Lower leg skin (tissue), 3 donors: ENCODE measurements around the gene ARPC1A.

Experiments
- POLR2A ChIP-seq, 2 donors: fragments of 450-650 bp; IDR thresholded peaks; one replicate each; pipeline ENCODE4 v1.6.1; 2016 to 2017; ENCODE audit warnings: antibody characterized with exemption in 2 of 2, mild to moderate bottlenecking in 1 of 2, moderate library complexity in 1 of 2
- TF ChIP-seq, protein P1 (sequence below), 3 donors: fragments of 450-650 bp; IDR thresholded peaks; one replicate each; pipeline ENCODE4 v1.5.1; 2016; ENCODE audit warnings: antibody characterized with exemption in 3 of 3, mild to moderate bottlenecking in 3 of 3, moderate library complexity in 2 of 3

- TF ChIP-seq, protein P1, sequence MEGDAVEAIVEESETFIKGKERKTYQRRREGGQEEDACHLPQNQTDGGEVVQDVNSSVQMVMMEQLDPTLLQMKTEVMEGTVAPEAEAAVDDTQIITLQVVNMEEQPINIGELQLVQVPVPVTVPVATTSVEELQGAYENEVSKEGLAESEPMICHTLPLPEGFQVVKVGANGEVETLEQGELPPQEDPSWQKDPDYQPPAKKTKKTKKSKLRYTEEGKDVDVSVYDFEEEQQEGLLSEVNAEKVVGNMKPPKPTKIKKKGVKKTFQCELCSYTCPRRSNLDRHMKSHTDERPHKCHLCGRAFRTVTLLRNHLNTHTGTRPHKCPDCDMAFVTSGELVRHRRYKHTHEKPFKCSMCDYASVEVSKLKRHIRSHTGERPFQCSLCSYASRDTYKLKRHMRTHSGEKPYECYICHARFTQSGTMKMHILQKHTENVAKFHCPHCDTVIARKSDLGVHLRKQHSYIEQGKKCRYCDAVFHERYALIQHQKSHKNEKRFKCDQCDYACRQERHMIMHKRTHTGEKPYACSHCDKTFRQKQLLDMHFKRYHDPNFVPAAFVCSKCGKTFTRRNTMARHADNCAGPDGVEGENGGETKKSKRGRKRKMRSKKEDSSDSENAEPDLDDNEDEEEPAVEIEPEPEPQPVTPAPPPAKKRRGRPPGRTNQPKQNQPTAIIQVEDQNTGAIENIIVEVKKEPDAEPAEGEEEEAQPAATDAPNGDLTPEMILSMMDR (IDR thresholded peaks at IDR 0.05), result no peak
- TF ChIP-seq POLR2A (IDR thresholded peaks at IDR 0.05), result no peak
These were observed 697 bp downstream of the ARPC1A start for GRCh38 chr7:99326408-99326782.
